SK-N-SH (cell line): ENCODE data around the gene PSKH1. TPM values are rescaled to one million over a fixed set of nuclear protein-coding genes. Genes with fewer than 3 reads are reported as not detected.

Experiments
- CTCF ChIA-PET: fragments of 300-600, 350-600 bp; formaldehyde crosslinking; extraction: SDS; loops from one replicate; lab custom pipeline; 2021; lab: Yijun Ruan, JAX
- POLR2A ChIA-PET: fragments of 350-600 bp; sonication (Branson Sonifier 250); formaldehyde crosslinking; extraction: SDS; loops from one replicate; lab custom pipeline; 2020; ENCODE audit warnings: antibody characterized with exemption, inconsistent platforms; lab: Yijun Ruan, JAX
- DNase-seq: peaks from one replicate; pipeline ENCODE4 v3.0.0; 2012
- H2AFZ ChIP-seq: fragments of 200-600 bp; sonication (generic); 2 replicates; pipeline ENCODE4 v1.8.1; 2016; ENCODE audit warnings: antibody characterized with exemption, mild to moderate bottlenecking, low read depth
- H3F3A ChIP-seq: fragments of 200-600 bp; sonication (generic); replicated peaks from 2 replicates; pipeline ENCODE3; 2016; ENCODE audit warnings: antibody characterized with exemption, mild to moderate bottlenecking; ENCODE audit not compliant: insufficient read depth
- H3K27ac ChIP-seq, 2 experiments: fragments of 200-500 bp in 1 of 2; fragments of 200-600 bp in 1 of 2; sonication (Bioruptor generic) in 1 of 2; sonication (generic), shearing (Covaris generic) in 1 of 2; 2 replicates each; pipeline versions ENCODE4 v1.5.1 to v1.6.1; 2014 to 2016; ENCODE audit warnings: low read depth in 2 of 2, inconsistent platforms in 1 of 2, low read length in 1 of 2, mild to moderate bottlenecking in 1 of 2, mixed read lengths in 1 of 2
- H3K27me3 ChIP-seq: fragments of 200-600 bp; sonication (generic), shearing (Covaris generic); 2 replicates; pipeline ENCODE4 v1.6.1; 2016; ENCODE audit warnings: mixed run types; ENCODE audit not compliant: insufficient read depth
- H3K36me3 ChIP-seq, 2 experiments: fragments of 200-500 bp in 1 of 2; fragments of 200-600 bp in 1 of 2; sonication (Bioruptor generic) in 1 of 2; sonication (generic) in 1 of 2; replicated peaks in 1 of 2; 2 replicates each; pipeline versions ENCODE3 to v1.5.1; 2014 to 2016; ENCODE audit warnings: low read length in 1 of 2, mild to moderate bottlenecking in 1 of 2; ENCODE audit not compliant: insufficient read depth in 2 of 2, control insufficient read depth in 1 of 2
- H3K4me1 ChIP-seq, 2 experiments: fragments of 200-500 bp in 1 of 2; fragments of 200-600 bp in 1 of 2; sonication (Bioruptor generic) in 1 of 2; sonication (generic), shearing (Covaris generic) in 1 of 2; 2 replicates each; pipeline versions ENCODE4 v1.5.1 to v1.6.1; 2014 to 2016; ENCODE audit warnings: low read depth in 1 of 2, low read length in 1 of 2, mixed run types in 1 of 2; ENCODE audit not compliant: insufficient read depth in 2 of 2, control insufficient read depth in 1 of 2
- H3K4me2 ChIP-seq: fragments of 200-600 bp; sonication (generic), shearing (Covaris generic); 2 replicates; pipeline ENCODE4 v1.6.1; 2017; ENCODE audit warnings: mixed run types
- H3K4me3 ChIP-seq, 2 experiments: fragments of 200-500 bp in 1 of 2; fragments of 200-600 bp in 1 of 2; sonication (Bioruptor generic) in 1 of 2; sonication (generic), shearing (Covaris generic) in 1 of 2; 2 replicates each; pipeline versions ENCODE4 v1.5.1 to v1.8.1; 2014 to 2016; ENCODE audit warnings: low read depth in 2 of 2, inconsistent platforms in 1 of 2, low read length in 1 of 2, mild to moderate bottlenecking in 1 of 2, mixed read lengths in 1 of 2, moderate library complexity in 1 of 2
- H3K79me2 ChIP-seq: fragments of 200-600 bp; sonication (generic); 2 replicates; pipeline ENCODE4 v1.8.1; 2017; ENCODE audit warnings: mild to moderate bottlenecking; ENCODE audit not compliant: insufficient read depth
- H3K9ac ChIP-seq: fragments of 200-600 bp; sonication (generic); 2 replicates; pipeline ENCODE4 v1.6.1; 2017; ENCODE audit warnings: mixed run types
- H3K9me2 ChIP-seq: fragments of 200-600 bp; sonication (generic); 2 replicates; pipeline ENCODE4 v1.6.1; 2017; ENCODE audit warnings: mixed run types
- H3K9me3 ChIP-seq: fragments of 200-600 bp; sonication (generic); 2 replicates; pipeline ENCODE4 v1.6.1; 2017; ENCODE audit warnings: mixed run types, mild to moderate bottlenecking, moderate library complexity
- H4K20me1 ChIP-seq: fragments of 200-600 bp; sonication (generic); 2 replicates; pipeline ENCODE4 v1.6.1; 2017; ENCODE audit warnings: mild to moderate bottlenecking, mixed run types; ENCODE audit not compliant: insufficient read depth
- CHD2 ChIP-seq: fragments of 150-350 bp; IDR thresholded peaks from 2 replicates; pipeline ENCODE4 v1.6.1; 2018; ENCODE audit warnings: low read length; ENCODE audit not compliant: partially characterized antibody
- CTCF ChIP-seq: fragments of 200-600 bp; sonication (generic); IDR thresholded peaks from 2 replicates; pipeline ENCODE4 v1.6.1; 2017; ENCODE audit warnings: antibody characterized with exemption, mild to moderate bottlenecking, moderate library complexity
- ELF1 ChIP-seq: IDR thresholded peaks from 2 replicates; pipeline ENCODE4 v1.4.0; 2012
- EP300 ChIP-seq, 2 experiments: IDR thresholded peaks; 2 replicates each; pipeline versions ENCODE4 v1.4.0 to v1.6.1; 2012; ENCODE audit warnings: borderline replicate concordance in 1 of 2, low read depth in 1 of 2, low read length in 1 of 2
- FOSL2 ChIP-seq: IDR thresholded peaks from 2 replicates; pipeline ENCODE4 v1.4.0; 2012; ENCODE audit warnings: low read depth, mild to moderate bottlenecking, moderate library complexity, borderline replicate concordance
- FOXJ3 ChIP-seq: sonication (generic); formaldehyde crosslinking; IDR thresholded peaks from 2 replicates; pipeline ENCODE4 v1.5.1; 2020; ENCODE audit warnings: mild to moderate bottlenecking, missing genetic modification reagents
- FOXM1 ChIP-seq: IDR thresholded peaks from 2 replicates; pipeline ENCODE4 v1.4.0; 2012; ENCODE audit warnings: low read depth, mild to moderate bottlenecking
- GABPA ChIP-seq: IDR thresholded peaks from 2 replicates; pipeline ENCODE4 v1.4.0; 2012; ENCODE audit warnings: low read depth, mild to moderate bottlenecking
- JUND ChIP-seq: IDR thresholded peaks from 2 replicates; pipeline ENCODE4 v1.4.0; 2012
- MXI1 ChIP-seq: IDR thresholded peaks from 2 replicates; pipeline ENCODE4 v1.6.1; 2012; ENCODE audit warnings: mild to moderate bottlenecking, low read depth, low read length, improper control_type of control experiment
- NRF1 ChIP-seq: IDR thresholded peaks from 2 replicates; pipeline ENCODE4 v1.6.1; 2012; ENCODE audit warnings: low read depth, mild to moderate bottlenecking, low read length
- RAD21 ChIP-seq: IDR thresholded peaks from 2 replicates; pipeline ENCODE4 v1.6.1; 2012; ENCODE audit warnings: mild to moderate bottlenecking, low read length
- RCOR1 ChIP-seq: fragments of 150-350 bp; IDR thresholded peaks from 2 replicates; pipeline ENCODE4 v1.6.1; 2017; ENCODE audit warnings: antibody characterized with exemption, low read length
- RFX5 ChIP-seq: IDR thresholded peaks from 2 replicates; pipeline ENCODE4 v1.6.1; 2012; ENCODE audit warnings: mild to moderate bottlenecking, improper control_type of control experiment, low read length
- SMC3 ChIP-seq: IDR thresholded peaks from 2 replicates; pipeline ENCODE4 v1.6.1; 2012; ENCODE audit warnings: low read depth, low read length, improper control_type of control experiment
- TAF1 ChIP-seq: IDR thresholded peaks from 2 replicates; pipeline ENCODE4 v1.6.1; 2012; ENCODE audit warnings: low read depth, mild to moderate bottlenecking, low read length, moderate library complexity, borderline replicate concordance
- YY1 ChIP-seq: IDR thresholded peaks from 2 replicates; pipeline ENCODE4 v1.4.0; 2012; ENCODE audit warnings: low read depth, mild to moderate bottlenecking
- WGBS: methylation state at CpG from one replicate; pipeline ENCODE4 v1.1.6; 2017; ENCODE audit warnings: low lambda C conversion rate; 5-methylcytosine and 5-hydroxymethylcytosine counted together
- polyA plus RNA-seq, 3 experiments: library from polyadenylated mRNA; depleted of rRNA; stranded (reverse); fragments of >200 nt; gene quantifications; 2 replicates each; pipeline ENCODE4 v1.2.3, GENCODE V29; 2012
- TF ChIP-seq, protein P1 (sequence below): IDR thresholded peaks from 2 replicates; pipeline ENCODE4 v1.4.0; 2012; ENCODE audit warnings: low read depth, borderline replicate concordance

PSKH1 gene
- polyA plus RNA-seq, 1 of the 3 experiments (the other 2 are of a cell fraction), result 30.1 TPM

DNA sequence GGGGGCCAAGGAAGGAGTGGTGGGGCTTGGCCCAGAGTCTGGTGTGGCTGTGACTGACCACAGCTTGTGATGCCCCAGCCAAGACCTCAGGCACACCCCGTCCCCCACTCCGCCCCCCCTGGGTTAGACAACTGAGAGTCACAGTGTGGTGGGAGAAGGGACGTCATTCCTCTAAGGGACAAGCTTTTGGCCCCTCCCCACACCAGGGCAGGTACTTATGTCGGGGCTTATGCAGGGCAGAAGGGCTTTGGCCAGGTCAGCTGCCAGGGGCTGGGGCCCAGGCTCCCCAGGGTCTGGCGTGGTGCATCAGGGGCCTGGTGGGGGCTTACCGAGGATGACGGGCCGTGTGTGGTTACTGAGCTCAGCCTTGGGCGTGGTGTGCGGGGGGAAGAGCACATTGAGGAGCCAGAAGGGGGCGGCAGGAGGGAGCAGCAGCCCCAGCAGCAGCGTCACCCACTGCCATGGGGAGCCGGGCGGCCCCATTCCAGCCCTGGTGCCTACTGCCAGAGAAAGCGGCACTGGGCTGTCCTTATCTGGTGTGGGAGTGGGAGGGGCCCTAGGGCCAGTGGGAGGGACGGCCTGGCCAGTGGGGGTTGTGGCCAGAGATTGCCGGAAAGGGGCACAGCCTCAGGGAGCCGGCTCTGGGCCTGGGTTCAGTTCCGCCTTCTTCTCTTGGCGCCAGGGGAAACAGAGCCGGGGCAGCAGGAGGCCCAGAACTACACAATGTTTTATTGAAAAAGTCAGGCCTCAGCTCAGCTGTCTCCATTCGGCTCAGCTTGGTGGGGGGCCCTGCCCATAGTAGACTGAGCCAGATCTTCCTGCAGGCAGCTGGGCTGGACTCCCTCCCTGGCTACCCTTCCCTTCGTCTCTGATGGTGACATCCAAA, 50.8 kb downstream of the PSKH1 start, which contains the start of gene LCAT:
TSS of gene LCAT (minus strand) at position 502 of the 886 bp plus-strand sequence. CDS start at position 483, 19 bp downstream.
- POLR2A ChIA-PET, result interaction anchor here (1.0 kb wide), 1 partner anchor 9 kb away, joined by 3 read pairs; no protein-coding TSS in a partner anchor
- peaks cover 13% of the 10 kb centered on the region; the same call in 1 of the 2 replicates for H4K20me1 ChIP-seq
- H3K27ac ChIP-seq, result peak within 1 kb of the TSS in 1 of 2 experiments; percentile 20; a peak in 1 of 4 replicates
- no peak for DNase-seq
- WGBS, result 91% methylated on average over 17 of the region's 23 CpGs
- H3K4me3 ChIP-seq, result no peak within 1 kb of the TSS
- no peaks in the 10 kb centered on the region for H3K9me2 ChIP-seq
- peaks cover 0 to 22% of the 10 kb centered on the region in 2 experiments; a peak in 1 of 4 replicates for H3K4me1 ChIP-seq
- no peaks in the 10 kb centered on the region for H3K9me3 ChIP-seq
- H3K4me2 ChIP-seq, result no peak within 1 kb of the TSS
- no peak within 1 kb of the TSS for H2AFZ ChIP-seq
- CTCF ChIA-PET, result interaction anchor here (0.7 to 28.1 kb wide), 5 partner anchors 11 to 273 kb away, joined by 3 to 564 read pairs (median 5); partner anchors contain the start of genes EDC4, NRN1L and PSKH1
- peaks cover 10% of the 10 kb centered on the region; the same call in 1 of the 2 replicates for H3K79me2 ChIP-seq
- no peak within 1 kb of the TSS for H3K9ac ChIP-seq
- TF ChIP-seq FOXJ3 (CRISPR knock-in tag) (no peak), FOSL2 (no peak), RCOR1 (no peak), ELF1 (no peak), JUND (no peak), TAF1 (no peak), SMC3 (no peak), RFX5 (no peak), RAD21 (no peak), EP300 (IDR thresholded peaks at IDR 0.05; ENCODE audit: borderline replicate concordance in 1 of 2, low read depth in 1 of 2, low read length in 1 of 2) (no peak), GABPA (no peak), MXI1 (no peak), YY1 (no peak), FOXM1 (no peak)
- TF ChIP-seq, all 33 proteins: peak for 0
- H3F3A ChIP-seq, result peaks cover 22% of the 10 kb centered on the region
- no peaks in the 10 kb centered on the region for H3K27me3 ChIP-seq
- H3K36me3 ChIP-seq, result peaks cover 12 to 63% of the 10 kb centered on the region in 2 experiments

DNA sequence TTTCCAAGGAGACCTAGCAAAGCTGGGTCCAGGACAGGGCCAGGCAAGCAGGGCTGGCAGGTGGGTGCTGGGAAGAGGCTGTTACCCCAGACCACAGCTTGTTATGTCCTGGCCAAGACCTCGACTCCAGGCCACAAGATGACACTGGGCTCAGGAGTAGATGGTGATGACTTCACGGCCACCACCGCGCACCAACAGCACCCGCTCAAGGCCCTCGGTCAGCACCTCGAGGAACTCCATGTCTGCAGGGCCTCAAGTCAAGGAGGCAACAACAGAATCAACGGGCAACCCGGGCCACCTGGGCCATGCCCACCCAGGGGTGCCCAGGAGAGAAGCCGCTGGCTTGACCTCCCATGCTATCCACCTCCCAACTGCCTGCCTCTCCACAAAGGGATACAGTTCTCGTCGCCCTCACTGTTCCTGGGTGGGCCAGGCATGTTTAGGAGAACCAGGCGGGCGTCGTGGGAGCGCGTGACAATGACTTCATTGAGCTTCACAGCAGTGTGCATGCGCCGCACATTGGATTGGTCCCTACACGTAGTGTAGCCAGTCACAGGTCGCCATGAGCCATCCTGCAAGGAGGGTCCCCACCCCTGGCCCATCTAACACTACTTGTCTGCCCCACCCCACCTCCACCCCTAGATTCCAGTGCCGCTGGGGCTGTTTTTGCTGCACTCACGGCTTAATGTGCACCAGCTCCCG, 51.8 kb downstream of the PSKH1 start:
- Histone ChIP-seq H3K27me3 (no peaks in the 10 kb centered on the region), H3K9me3 (no peaks in the 10 kb centered on the region), H3K79me2 (peaks cover 6% of the 10 kb centered on the region; the same call in 1 of the 2 replicates), H3K9ac (no peak overlapping the region), H3K4me1 (peaks cover 0 to 22% of the 10 kb centered on the region in 2 experiments; a peak in 1 of 4 replicates), H3K4me2 (no peak overlapping the region), H3K27ac (no peak overlapping the region), H3K9me2 (no peaks in the 10 kb centered on the region), H3K36me3 (peaks cover 12 to 60% of the 10 kb centered on the region in 2 experiments), H2AFZ (no peak overlapping the region), H3F3A (peaks cover 18% of the 10 kb centered on the region), H3K4me3 (no peak overlapping the region), H4K20me1 (peaks cover 13% of the 10 kb centered on the region; the same call in 1 of the 2 replicates)
- no peak for DNase-seq
- ChIA-PET CTCF (interaction anchor here (1.1 to 28.1 kb wide), 2 partner anchors 61 to 128 kb away, joined by 4 to 564 read pairs; partner anchors contain the start of genes EDC4, NRN1L and PSKH1), POLR2A (interaction anchor here (1.0 kb wide), 1 partner anchor 10 kb away, joined by 3 read pairs; no protein-coding TSS in a partner anchor)
- TF ChIP-seq, protein P1, sequence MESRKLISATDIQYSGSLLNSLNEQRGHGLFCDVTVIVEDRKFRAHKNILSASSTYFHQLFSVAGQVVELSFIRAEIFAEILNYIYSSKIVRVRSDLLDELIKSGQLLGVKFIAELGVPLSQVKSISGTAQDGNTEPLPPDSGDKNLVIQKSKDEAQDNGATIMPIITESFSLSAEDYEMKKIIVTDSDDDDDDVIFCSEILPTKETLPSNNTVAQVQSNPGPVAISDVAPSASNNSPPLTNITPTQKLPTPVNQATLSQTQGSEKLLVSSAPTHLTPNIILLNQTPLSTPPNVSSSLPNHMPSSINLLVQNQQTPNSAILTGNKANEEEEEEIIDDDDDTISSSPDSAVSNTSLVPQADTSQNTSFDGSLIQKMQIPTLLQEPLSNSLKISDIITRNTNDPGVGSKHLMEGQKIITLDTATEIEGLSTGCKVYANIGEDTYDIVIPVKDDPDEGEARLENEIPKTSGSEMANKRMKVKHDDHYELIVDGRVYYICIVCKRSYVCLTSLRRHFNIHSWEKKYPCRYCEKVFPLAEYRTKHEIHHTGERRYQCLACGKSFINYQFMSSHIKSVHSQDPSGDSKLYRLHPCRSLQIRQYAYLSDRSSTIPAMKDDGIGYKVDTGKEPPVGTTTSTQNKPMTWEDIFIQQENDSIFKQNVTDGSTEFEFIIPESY, result no peak
- no peak for TF ChIP-seq CTCF
- TF ChIP-seq CHD2, result no peak
- no peak for TF ChIP-seq GABPA
- TF ChIP-seq FOXM1, result no peak
- no peak for TF ChIP-seq SMC3
- no peak for TF ChIP-seq NRF1
- 95% methylated on average over 8 of the region's 24 CpGs for WGBS
